Duodenal mucosa (tissue), 2 donors: ENCODE data around the gene LRRTM2.

Experiments used
- H3K27ac ChIP-seq: one replicate; pipeline ENCODE4 v1.7.0; 2013; ENCODE audit warnings: low read depth, low read length
- H3K27me3 ChIP-seq, 2 donors: one replicate each; pipeline ENCODE4 v1.7.0; 2013; ENCODE audit warnings: low read length in 2 of 2, control low read depth in 1 of 2; ENCODE audit not compliant: insufficient read depth in 2 of 2, control insufficient read depth in 1 of 2
- H3K36me3 ChIP-seq, 2 donors: one replicate each; pipeline ENCODE4 v1.7.0; 2013; ENCODE audit warnings: low read length in 2 of 2, control low read depth in 1 of 2; ENCODE audit not compliant: insufficient read depth in 2 of 2, control insufficient read depth in 1 of 2
- H3K4me1 ChIP-seq, 2 donors: one replicate each; pipeline ENCODE4 v1.7.0; 2013; ENCODE audit warnings: low read length in 2 of 2, control low read depth in 1 of 2; ENCODE audit not compliant: insufficient read depth in 2 of 2, control insufficient read depth in 1 of 2
- H3K4me3 ChIP-seq, 2 donors: one replicate each; pipeline ENCODE4 v1.7.0; 2013; ENCODE audit warnings: low read length in 2 of 2, low read depth in 1 of 2
- H3K9ac ChIP-seq, 2 donors: one replicate each; pipeline ENCODE4 v1.7.0; 2013; ENCODE audit warnings: low read length in 2 of 2, low read depth in 1 of 2
- H3K9me3 ChIP-seq, 2 donors: one replicate each; pipeline ENCODE4 v1.7.0; 2013; ENCODE audit warnings: low read length in 2 of 2, control low read depth in 1 of 2; ENCODE audit not compliant: control insufficient read depth in 1 of 2

LRRTM2 gene

DNA sequence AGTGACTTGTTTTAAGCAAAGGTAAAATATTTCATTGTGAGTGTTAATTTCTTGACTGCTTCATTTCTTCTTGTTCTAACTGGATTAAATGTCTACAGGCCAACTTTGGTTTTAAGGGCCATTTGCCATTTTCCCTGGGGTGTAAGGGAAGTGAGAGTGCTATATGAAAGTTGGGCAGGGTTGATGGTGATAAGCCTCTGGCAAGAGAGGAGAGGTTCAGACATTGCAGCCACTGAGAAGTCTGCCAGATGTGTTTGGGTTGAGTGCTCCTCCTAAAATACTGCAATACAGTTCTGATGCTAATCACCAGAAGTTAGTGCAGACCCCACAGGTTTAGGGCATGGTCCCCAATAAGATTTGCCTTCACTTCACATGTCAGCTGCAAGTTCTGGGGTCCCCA lies 14.9 kb upstream of the LRRTM2 start:
- Histone ChIP-seq H3K4me1 (no peaks in the 10 kb centered on the region), H3K27ac (no peak overlapping the region), H3K4me3 (no peak overlapping the region), H3K27me3 (no peaks in the 10 kb centered on the region), H3K9me3 (peaks cover 0 to 3% of the 10 kb centered on the region in 2 donors), H3K9ac (no peak overlapping the region), H3K36me3 (peaks cover 30 to 44% of the 10 kb centered on the region in 2 donors)

DNA sequence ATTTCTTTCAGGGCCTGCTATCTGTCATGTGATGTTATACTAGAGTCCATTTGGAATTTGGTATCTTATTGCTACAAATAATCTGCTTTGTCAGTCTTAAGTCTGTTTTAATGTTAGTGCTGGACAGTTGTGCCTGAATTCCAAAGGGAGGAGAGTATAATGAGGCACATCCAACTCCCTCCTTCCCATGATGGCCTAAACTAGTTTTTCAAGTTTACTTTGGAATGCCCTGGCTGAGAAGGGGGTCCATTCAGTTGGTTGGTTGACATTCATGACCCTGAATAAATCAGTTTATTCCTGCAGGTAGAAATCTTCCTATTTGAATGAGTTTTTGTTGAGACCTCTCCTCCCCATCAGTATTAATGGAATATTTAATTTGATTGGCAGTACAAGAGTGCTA lies 9.4 kb upstream of the LRRTM2 start:
- Histone ChIP-seq H3K9me3 (no peaks in the 10 kb centered on the region), H3K36me3 (peaks cover 14 to 20% of the 10 kb centered on the region in 2 donors), H3K4me1 (no peaks in the 10 kb centered on the region), H3K27me3 (no peaks in the 10 kb centered on the region), H3K27ac (no peak overlapping the region), H3K4me3 (no peak overlapping the region), H3K9ac (no peak overlapping the region)

DNA sequence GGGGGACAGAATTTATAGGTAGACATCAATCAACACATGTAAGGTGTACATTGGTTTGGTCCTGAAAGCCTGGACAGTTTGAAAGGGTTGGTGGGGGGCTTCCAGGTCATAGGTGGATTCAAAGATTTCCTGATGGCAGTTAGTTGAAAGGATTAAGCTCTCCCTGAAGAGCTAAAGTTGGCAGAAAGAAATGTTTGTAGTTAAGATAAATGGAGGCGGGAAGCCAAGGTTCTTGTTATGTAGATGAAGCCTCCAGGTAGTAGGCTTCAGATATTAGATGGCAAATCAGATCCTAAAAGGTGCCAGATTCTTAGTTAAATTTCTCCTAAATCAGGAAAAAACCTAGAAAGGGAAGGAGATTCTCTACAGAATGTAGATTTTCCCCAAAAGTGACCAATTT lies 9.0 kb upstream of the LRRTM2 start:
- H3K4me1 ChIP-seq, result no peaks in the 10 kb centered on the region
- peaks cover 12 to 15% of the 10 kb centered on the region in 2 donors for H3K36me3 ChIP-seq
- H3K4me3 ChIP-seq, result no peak overlapping the region
- no peaks in the 10 kb centered on the region for H3K9me3 ChIP-seq
- no peak overlapping the region for H3K27ac ChIP-seq
- H3K27me3 ChIP-seq, result no peaks in the 10 kb centered on the region
- H3K9ac ChIP-seq, result no peak overlapping the region

DNA sequence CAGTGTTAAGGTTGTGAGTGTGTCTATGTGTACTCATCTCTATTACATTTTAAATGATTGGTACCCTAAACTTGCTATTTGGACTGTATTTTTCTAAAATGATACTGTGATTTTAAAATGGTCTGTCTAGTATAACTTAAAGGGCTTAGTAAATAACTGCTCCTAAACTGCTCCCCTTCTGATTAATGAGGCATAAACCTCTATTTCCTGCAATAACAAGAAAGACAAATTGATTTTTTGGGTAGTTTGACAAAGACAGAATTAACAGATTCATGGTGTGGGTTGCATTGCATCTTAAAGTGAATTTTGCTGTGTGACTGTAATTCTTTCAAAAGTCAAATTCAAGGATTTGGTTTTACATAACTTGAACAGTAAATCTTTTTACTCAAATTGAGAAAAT lies 8.1 kb upstream of the LRRTM2 start:
- no peaks in the 10 kb centered on the region for H3K9me3 ChIP-seq
- no peak overlapping the region for H3K27ac ChIP-seq
- no peak overlapping the region for H3K9ac ChIP-seq
- H3K4me3 ChIP-seq, result no peak overlapping the region
- peaks cover 6% of the 10 kb centered on the region in 2 donors for H3K36me3 ChIP-seq
- H3K4me1 ChIP-seq, result no peaks in the 10 kb centered on the region
- H3K27me3 ChIP-seq, result no peaks in the 10 kb centered on the region

DNA sequence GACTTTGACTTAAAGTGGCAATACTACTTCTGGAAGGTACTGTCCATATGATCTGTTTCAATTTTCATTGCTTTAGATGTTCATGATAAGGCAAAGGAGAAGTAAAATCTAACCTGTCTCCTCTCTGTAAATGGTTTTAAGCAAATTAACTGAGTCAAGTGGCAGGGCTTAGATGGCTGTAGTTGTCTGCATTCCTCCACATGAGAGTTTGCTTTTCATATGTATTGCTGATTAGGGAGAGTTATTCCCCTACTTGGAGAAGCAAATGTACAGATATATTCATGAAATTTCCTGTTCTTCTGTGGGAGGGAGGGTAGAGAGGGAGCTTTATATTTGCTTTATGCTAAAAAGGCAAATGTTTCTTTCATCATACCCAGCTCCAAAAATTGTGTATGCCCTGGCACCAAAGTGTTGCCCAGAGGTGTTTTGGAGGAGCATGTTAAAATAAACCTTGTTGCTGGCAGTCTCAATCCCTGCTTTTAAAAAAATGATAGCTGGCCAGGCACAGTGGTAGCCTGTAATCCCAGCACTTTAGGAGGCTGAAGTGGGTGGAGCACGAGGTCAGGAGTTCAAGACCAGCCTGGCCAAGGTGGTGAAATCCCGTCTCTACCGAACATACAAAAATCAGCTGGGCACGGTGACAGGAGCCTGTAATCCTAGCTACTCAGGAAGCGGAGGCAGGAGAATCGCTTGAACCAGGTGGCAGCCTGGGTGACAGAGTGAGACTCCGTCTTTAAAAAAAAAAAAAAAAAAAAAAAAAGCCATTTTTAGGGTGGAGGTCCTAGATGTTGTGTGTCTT lies 3.5 kb upstream of the LRRTM2 start:
- H3K4me1 ChIP-seq, result no peaks in the 10 kb centered on the region
- H3K9ac ChIP-seq, result no peak overlapping the region
- H3K4me3 ChIP-seq, result no peak overlapping the region
- peaks cover 0 to 2% of the 10 kb centered on the region in 2 donors for H3K9me3 ChIP-seq
- no peaks in the 10 kb centered on the region for H3K27me3 ChIP-seq
- H3K27ac ChIP-seq, result no peak overlapping the region
- no peaks in the 10 kb centered on the region for H3K36me3 ChIP-seq

DNA sequence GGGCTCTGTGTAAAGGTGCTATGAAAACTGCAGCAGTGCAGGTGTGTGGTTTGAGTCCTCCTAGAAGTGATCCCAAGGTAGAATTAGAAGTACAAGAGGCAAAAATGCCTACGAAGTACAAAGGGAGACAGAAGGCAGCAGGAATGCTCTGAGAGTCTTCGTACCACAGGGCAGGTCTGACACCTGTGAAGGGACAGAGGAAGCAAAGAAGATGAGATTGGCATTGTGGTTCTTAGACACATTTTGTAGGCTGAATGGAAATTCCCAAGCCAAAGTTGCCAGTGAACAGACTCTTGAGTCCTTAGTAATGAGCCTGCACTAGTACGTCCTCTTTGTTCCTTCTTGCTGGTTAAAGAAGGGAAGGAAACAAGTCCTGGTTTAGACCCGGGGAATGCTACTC lies 1.7 kb upstream of the LRRTM2 start:
- Histone ChIP-seq H3K9me3 (peaks cover 0 to 2% of the 10 kb centered on the region in 2 donors), H3K9ac (no peak overlapping the region), H3K36me3 (no peaks in the 10 kb centered on the region), H3K27me3 (no peaks in the 10 kb centered on the region), H3K4me3 (no peak overlapping the region), H3K27ac (no peak overlapping the region), H3K4me1 (no peaks in the 10 kb centered on the region)

DNA sequence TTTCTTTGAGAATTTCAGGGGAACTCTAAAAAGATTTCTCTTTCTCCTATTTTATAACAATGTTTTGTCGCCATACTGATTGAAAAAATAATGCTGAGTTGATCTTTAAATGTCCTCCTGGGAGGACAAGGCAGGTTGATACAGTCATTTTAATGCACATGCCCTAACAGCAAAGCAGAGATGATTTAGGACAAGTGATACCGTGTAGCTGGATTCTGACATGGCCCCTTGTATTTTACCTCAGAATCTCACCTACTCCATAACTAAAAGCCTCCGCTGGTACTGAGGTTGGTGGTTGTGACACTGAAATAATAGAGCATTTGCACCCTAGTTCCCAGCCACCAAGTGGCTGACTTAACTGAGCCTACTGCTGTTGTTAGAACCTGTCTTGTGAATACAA lies 811 bp upstream of the LRRTM2 start:
- H3K27ac ChIP-seq, result no peak overlapping the region
- H3K4me1 ChIP-seq, result no peaks in the 10 kb centered on the region
- no peaks in the 10 kb centered on the region for H3K27me3 ChIP-seq
- peaks cover 0 to 2% of the 10 kb centered on the region in 2 donors for H3K9me3 ChIP-seq
- H3K9ac ChIP-seq, result no peak overlapping the region
- no peaks in the 10 kb centered on the region for H3K36me3 ChIP-seq
- H3K4me3 ChIP-seq, result no peak overlapping the region

DNA sequence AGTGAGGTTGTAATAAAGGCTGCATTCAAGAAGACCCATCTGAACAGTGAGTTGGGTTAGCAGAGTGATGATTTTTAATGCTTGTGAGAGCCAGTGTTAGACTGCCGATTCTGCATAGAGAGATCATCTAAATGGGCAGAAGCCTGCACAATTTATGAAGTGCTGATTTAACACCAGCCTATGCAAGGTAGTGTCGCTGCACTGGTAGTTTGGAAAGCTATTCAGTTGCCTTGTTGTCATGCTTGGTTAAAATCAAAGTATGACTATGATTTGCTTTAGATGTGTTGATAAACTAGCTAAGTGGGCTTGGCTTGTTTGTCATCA lies 379 bp upstream of the LRRTM2 start:
- no peaks in the 10 kb centered on the region for H3K27me3 ChIP-seq
- H3K36me3 ChIP-seq, result no peaks in the 10 kb centered on the region
- no peaks in the 10 kb centered on the region for H3K4me1 ChIP-seq
- peak overlapping the region in 1 of 2 donors; percentile 36 for H3K4me3 ChIP-seq
- H3K9me3 ChIP-seq, result peaks cover 0 to 2% of the 10 kb centered on the region in 2 donors
- no peak overlapping the region for H3K27ac ChIP-seq
- H3K9ac ChIP-seq, result no peak overlapping the region

DNA sequence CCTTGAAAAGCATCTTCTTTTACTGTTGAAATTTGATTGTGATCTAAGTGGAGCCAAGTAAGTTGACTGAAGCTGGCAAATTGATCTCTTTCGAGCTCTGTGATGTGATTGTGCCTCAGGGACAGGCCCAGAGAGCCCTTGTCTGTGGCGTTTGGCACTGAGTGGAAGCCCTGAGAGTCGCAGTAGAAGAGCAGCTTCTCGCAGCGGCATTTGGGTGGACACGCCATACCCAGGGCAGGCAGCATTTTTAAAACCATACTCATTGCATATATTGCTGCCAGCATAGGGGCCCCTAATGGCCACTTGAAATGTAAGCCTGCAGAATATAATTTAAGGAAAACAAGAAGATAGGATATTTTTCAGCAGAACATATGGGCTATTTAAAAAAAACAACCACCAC lies 894 bp downstream of the LRRTM2 start:
- Histone ChIP-seq H3K9ac (no peak overlapping the region), H3K36me3 (no peaks in the 10 kb centered on the region), H3K27ac (no peak overlapping the region), H3K4me1 (no peaks in the 10 kb centered on the region), H3K27me3 (no peaks in the 10 kb centered on the region), H3K4me3 (no peak overlapping the region), H3K9me3 (peaks cover 0 to 2% of the 10 kb centered on the region in 2 donors)

DNA sequence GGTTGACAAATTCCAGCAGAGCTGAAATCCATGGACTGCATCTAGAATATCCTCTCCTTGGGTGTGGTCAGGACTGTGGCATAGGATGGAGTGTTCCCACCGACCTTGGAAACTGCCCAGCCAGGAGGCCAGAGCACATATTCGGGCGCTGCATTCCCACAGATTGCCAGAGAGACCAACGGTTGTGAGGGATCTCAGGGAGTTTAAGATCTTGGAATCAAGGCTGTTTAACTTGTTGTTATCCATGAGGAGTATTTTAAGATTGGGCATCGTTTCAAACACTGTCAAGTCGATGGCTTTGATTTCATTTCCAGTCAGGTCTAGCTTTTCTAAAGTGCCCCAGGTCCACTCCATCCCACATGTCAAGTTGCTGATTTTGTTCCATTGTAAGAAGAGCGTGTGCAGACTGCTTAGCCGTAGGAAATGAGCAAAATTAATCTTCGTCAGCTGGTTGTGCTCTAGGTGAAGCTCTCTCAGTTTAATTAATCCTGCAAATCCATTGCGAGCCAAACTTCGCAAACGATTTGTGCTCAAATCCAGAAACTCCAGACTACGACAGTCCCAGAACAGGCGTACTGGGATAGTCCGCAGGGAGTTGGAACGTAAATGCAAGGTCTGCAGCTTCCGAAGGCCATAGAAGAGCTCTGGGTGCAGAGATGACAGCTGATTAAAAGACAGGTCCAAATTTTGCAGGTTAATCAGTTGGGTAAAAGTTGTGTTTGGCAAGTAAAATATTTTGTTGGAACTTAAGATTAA lies 1.5 kb downstream of the LRRTM2 start:
- Histone ChIP-seq H3K36me3 (no peaks in the 10 kb centered on the region), H3K9ac (no peak overlapping the region), H3K4me3 (no peak overlapping the region), H3K9me3 (peaks cover 0 to 2% of the 10 kb centered on the region in 2 donors), H3K27me3 (no peaks in the 10 kb centered on the region), H3K4me1 (no peaks in the 10 kb centered on the region), H3K27ac (no peak overlapping the region)
